K562 (cell line): ENCODE data around the gene LRRK1.

Source experiments
- FOXJ3 ChIP-seq: sonication (generic); formaldehyde crosslinking; IDR thresholded peaks from 2 replicates; pipeline ENCODE4 v1.4.0; 2020; ENCODE audit warnings: mild to moderate bottlenecking, missing genetic modification reagents
- FOXM1 ChIP-seq, 2 experiments: fragments of 450-650 bp in 1 of 2; sonication (generic) in 1 of 2; formaldehyde crosslinking in 1 of 2; IDR thresholded peaks; 2 replicates each; pipeline versions ENCODE4 v1.6.1 to v1.9.0; 2017 to 2022; ENCODE audit warnings: low read depth in 2 of 2, mild to moderate bottlenecking in 2 of 2, missing genetic modification reagents in 1 of 2, moderate library complexity in 1 of 2
- HDAC2 ChIP-seq: fragments of 450-650 bp; IDR thresholded peaks from 2 replicates; pipeline ENCODE4 v1.6.1; 2016; ENCODE audit warnings: mild to moderate bottlenecking
- MTA1 ChIP-seq: fragments of 450-650 bp; IDR thresholded peaks from 2 replicates; pipeline ENCODE4 v1.6.1; 2017; ENCODE audit warnings: borderline replicate concordance
- NFXL1 ChIP-seq: fragments of 450-650 bp; formaldehyde crosslinking; IDR thresholded peaks from 2 replicates; pipeline ENCODE4 v1.4.0; 2021; ENCODE audit warnings: mild to moderate bottlenecking
- POLR2B ChIP-seq: fragments of 450-650 bp; IDR thresholded peaks from 2 replicates; pipeline ENCODE4 v1.6.1; 2018; ENCODE audit warnings: low read depth; ENCODE audit not compliant: partially characterized antibody
- PTTG1 ChIP-seq: fragments of 450-650 bp; IDR thresholded peaks from 2 replicates; pipeline ENCODE4 v1.6.1; 2016; ENCODE audit warnings: low read depth, mild to moderate bottlenecking, missing genetic modification characterization, missing compliant biosample characterization
- REST ChIP-seq, 2 experiments: fragments of 450-650 bp; formaldehyde crosslinking in 1 of 2; IDR thresholded peaks; 2 replicates each; pipeline versions ENCODE4 v1.4.0 to v1.6.1; 2014 to 2020; ENCODE audit warnings: mild to moderate bottlenecking in 2 of 2, borderline replicate concordance in 1 of 2, low read depth in 1 of 2
- RNF219 ChIP-seq: fragments of 250-450 bp; sonication (Bioruptor Pico); IDR thresholded peaks from 2 replicates; pipeline ENCODE4 v1.5.0; 2022; ENCODE audit warnings: mild to moderate bottlenecking
- TF ChIP-seq, protein P1 (sequence below): sonication (generic); formaldehyde crosslinking; IDR thresholded peaks from 2 replicates; pipeline ENCODE4 v1.8.1; 2023; ENCODE audit warnings: mild to moderate bottlenecking, missing genetic modification reagents
- TF ChIP-seq, protein P2 (sequence below), 3 experiments: IDR thresholded peaks in 2 of 3; conservative IDR thresholded peaks in 1 of 3; 2 replicates each; pipeline ENCODE4 v1.5.1; 2011 to 2012; ENCODE audit warnings: low read length in 3 of 3, mild to moderate bottlenecking in 3 of 3, control low read depth in 2 of 3, improper control_type of control experiment in 1 of 3, inconsistent platforms in 1 of 3, low read depth in 1 of 3, mixed read lengths in 1 of 3, moderate library complexity in 1 of 3; ENCODE audit not compliant: insufficient read depth in 2 of 3
- TF ChIP-seq, protein P3 (sequence below): conservative IDR thresholded peaks from 2 replicates; pipeline ENCODE4 v1.6.1; 2011; ENCODE audit warnings: low read depth, mild to moderate bottlenecking, low read length; ENCODE audit not compliant: control insufficient read depth

DNA sequence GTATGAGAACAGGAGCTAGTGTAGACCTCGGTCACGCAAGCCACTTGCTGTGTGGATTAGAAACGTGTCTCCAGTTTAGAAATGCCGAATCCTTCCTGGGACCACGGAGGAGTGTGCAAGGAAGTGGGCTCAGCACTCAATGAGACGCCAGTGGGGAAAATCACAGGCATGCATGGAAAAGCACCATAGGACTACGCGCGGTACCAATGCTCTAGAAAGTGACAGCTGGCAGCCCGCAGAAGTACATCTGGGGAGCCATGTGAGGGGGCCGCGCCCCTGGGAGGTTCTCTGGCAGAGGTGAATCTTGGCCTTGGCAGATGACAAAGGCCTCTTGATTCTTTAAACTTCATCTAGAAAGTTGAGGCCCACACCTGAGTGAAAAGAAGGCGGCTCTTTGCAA, 99.3 kb downstream of the LRRK1 start:
- TF ChIP-seq, protein P1, sequence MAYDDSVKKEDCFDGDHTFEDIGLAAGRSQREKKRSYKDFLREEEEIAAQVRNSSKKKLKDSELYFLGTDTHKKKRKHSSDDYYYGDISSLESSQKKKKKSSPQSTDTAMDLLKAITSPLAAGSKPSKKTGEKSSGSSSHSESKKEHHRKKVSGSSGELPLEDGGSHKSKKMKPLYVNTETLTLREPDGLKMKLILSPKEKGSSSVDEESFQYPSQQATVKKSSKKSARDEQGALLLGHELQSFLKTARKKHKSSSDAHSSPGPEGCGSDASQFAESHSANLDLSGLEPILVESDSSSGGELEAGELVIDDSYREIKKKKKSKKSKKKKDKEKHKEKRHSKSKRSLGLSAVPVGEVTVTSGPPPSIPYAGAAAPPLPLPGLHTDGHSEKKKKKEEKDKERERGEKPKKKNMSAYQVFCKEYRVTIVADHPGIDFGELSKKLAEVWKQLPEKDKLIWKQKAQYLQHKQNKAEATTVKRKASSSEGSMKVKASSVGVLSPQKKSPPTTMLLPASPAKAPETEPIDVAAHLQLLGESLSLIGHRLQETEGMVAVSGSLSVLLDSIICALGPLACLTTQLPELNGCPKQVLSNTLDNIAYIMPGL (CRISPR knock-in tag), result no peak
- TF ChIP-seq HDAC2, result no peak
- TF ChIP-seq, protein P2, sequence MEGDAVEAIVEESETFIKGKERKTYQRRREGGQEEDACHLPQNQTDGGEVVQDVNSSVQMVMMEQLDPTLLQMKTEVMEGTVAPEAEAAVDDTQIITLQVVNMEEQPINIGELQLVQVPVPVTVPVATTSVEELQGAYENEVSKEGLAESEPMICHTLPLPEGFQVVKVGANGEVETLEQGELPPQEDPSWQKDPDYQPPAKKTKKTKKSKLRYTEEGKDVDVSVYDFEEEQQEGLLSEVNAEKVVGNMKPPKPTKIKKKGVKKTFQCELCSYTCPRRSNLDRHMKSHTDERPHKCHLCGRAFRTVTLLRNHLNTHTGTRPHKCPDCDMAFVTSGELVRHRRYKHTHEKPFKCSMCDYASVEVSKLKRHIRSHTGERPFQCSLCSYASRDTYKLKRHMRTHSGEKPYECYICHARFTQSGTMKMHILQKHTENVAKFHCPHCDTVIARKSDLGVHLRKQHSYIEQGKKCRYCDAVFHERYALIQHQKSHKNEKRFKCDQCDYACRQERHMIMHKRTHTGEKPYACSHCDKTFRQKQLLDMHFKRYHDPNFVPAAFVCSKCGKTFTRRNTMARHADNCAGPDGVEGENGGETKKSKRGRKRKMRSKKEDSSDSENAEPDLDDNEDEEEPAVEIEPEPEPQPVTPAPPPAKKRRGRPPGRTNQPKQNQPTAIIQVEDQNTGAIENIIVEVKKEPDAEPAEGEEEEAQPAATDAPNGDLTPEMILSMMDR (IDR thresholded peaks at IDR 0.05 in 2 of 3, conservative IDR thresholded peaks at IDR 0.05 in 1 of 3; ENCODE audit: insufficient read depth in 2 of 3, low read depth in 1 of 3, low read length in 3 of 3), result no peak
- TF ChIP-seq POLR2B, result no peak
- TF ChIP-seq REST (IDR thresholded peaks at IDR 0.05; ENCODE audit: borderline replicate concordance), result no peak
- TF ChIP-seq REST (CRISPR knock-in tag; IDR thresholded peaks at IDR 0.05; ENCODE audit: low read depth), result no peak
- TF ChIP-seq MTA1, result no peak
- no peak for TF ChIP-seq RNF219
- TF ChIP-seq PTTG1, result no peak
- TF ChIP-seq, protein P3, sequence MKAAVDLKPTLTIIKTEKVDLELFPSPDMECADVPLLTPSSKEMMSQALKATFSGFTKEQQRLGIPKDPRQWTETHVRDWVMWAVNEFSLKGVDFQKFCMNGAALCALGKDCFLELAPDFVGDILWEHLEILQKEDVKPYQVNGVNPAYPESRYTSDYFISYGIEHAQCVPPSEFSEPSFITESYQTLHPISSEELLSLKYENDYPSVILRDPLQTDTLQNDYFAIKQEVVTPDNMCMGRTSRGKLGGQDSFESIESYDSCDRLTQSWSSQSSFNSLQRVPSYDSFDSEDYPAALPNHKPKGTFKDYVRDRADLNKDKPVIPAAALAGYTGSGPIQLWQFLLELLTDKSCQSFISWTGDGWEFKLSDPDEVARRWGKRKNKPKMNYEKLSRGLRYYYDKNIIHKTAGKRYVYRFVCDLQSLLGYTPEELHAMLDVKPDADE, result no peak
- no peak for TF ChIP-seq FOXJ3 (CRISPR knock-in tag)
- TF ChIP-seq FOXM1 (IDR thresholded peaks at IDR 0.05; ENCODE audit: low read depth), result no peak
- TF ChIP-seq FOXM1 (CRISPR knock-in tag; IDR thresholded peaks at IDR 0.05; ENCODE audit: low read depth), result no peak
- TF ChIP-seq NFXL1 (CRISPR knock-in tag), result no peak
